Keratinocyte (primary cell): Measurements from ENCODE around the gene TSHR.

ENCODE experiments used
- EZH2 ChIP-seq: IDR thresholded peaks from one replicate; pipeline ENCODE4 v1.6.1; 2012; ENCODE audit warnings: inconsistent platforms, mild to moderate bottlenecking, low read length, moderate library complexity
- TF ChIP-seq, protein P1 (sequence below), 3 experiments: IDR thresholded peaks in 1 of 3; conservative IDR thresholded peaks in 1 of 3; optimal IDR thresholded peaks in 1 of 3; 2 replicates in 2 of 3; 3 replicates in 1 of 3; pipeline versions ENCODE3 to v1.5.1; 2011; ENCODE audit warnings: low read length in 3 of 3, mild to moderate bottlenecking in 3 of 3, moderate library complexity in 2 of 3, control low read depth in 1 of 3, inconsistent platforms in 1 of 3; ENCODE audit not compliant: insufficient read depth in 2 of 3; ENCODE audit errors: extremely low read depth in 1 of 3

DNA sequence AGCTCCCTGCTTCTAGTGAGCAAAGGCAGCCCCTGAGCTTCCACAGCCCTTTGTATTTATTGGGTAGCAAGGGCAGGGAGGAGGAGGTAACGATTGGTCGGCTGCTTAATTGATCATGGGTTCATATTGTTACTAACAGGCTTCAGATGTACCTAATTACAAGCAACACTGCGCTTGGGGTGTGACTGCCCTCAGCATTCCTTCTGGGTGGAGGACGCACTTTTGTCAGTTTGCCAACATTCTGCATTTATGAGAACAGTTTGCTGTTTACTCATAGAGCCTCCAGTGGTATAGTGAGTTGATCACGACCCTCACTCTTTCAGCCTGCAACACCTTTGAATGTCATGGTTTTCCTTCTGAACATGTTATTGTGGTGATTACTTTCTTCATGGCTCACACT lies 9.6 kb downstream of the TSHR start:
- TF ChIP-seq, protein P1, sequence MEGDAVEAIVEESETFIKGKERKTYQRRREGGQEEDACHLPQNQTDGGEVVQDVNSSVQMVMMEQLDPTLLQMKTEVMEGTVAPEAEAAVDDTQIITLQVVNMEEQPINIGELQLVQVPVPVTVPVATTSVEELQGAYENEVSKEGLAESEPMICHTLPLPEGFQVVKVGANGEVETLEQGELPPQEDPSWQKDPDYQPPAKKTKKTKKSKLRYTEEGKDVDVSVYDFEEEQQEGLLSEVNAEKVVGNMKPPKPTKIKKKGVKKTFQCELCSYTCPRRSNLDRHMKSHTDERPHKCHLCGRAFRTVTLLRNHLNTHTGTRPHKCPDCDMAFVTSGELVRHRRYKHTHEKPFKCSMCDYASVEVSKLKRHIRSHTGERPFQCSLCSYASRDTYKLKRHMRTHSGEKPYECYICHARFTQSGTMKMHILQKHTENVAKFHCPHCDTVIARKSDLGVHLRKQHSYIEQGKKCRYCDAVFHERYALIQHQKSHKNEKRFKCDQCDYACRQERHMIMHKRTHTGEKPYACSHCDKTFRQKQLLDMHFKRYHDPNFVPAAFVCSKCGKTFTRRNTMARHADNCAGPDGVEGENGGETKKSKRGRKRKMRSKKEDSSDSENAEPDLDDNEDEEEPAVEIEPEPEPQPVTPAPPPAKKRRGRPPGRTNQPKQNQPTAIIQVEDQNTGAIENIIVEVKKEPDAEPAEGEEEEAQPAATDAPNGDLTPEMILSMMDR (optimal IDR thresholded peaks at IDR 0.05 in 1 of 3, IDR thresholded peaks at IDR 0.05 in 1 of 3, conservative IDR thresholded peaks at IDR 0.05 in 1 of 3; ENCODE audit: extremely low read depth in 1 of 3, insufficient read depth in 2 of 3, low read length in 3 of 3) = no peak
- no peak for TF ChIP-seq EZH2
